OCI-LY7 (cell line): ENCODE measurements around the gene BAZ1A.

Experiments
- CTCF ChIP-seq: fragments of 200-600 bp; sonication (generic); conservative IDR thresholded peaks from 2 replicates; pipeline ENCODE4 v1.5.1; 2014; ENCODE audit warnings: mild to moderate bottlenecking, antibody characterized with exemption, low read length, moderate library complexity, mixed read lengths
- EZH2phosphoT487 ChIP-seq: fragments of 200-600 bp; sonication (generic); IDR thresholded peaks from 2 replicates; pipeline ENCODE4 v1.6.1; 2018; ENCODE audit warnings: low read depth, borderline replicate concordance, mild to moderate bottlenecking, mixed run types, antibody characterized with exemption, low read length, moderate library complexity, mixed read lengths

- TF ChIP-seq CTCF (no peak), EZH2phosphoT487 (no peak)
Measured at GRCh38 chr14:34710006-34710405, 165.2 kb downstream of the BAZ1A start.
